Stimulated activated effector memory CD8-positive, alpha-beta T cell treated with anti-CD3 and anti-CD28 coated beads, Interleukin-12 subunit alpha, Interleukin-12 subunit beta, amount 100 ng/mL, for 72 hours (primary cell): Measurements from ENCODE around the gene DYNC1I1.
"Not testable (repeated sequence)": the region's sequence is repeated elsewhere in the genome, so short reads cannot be mapped to it uniquely, and the experiment has no call there.

Experiments used
- ATAC-seq: fragments of 150-1000 bp; cut with Tn5 transposase; 2 replicates; pipeline ENCODE4 v1.10.0; 2021
- DNase-seq, 2 donors: peaks; one replicate each; pipeline ENCODE4 v3.0.0; 2021 to 2022; ENCODE audit warnings: low spot score in 2 of 2
- H3K27ac Mint-ChIP-seq: one replicate; pipeline ENCODE4 v1.8.0; 2022; ENCODE audit warnings: mild to moderate bottlenecking, mixed read lengths
- H3K36me3 Mint-ChIP-seq: one replicate; pipeline ENCODE4 v1.8.0; 2022; ENCODE audit warnings: mild to moderate bottlenecking, mixed read lengths
- H3K4me1 Mint-ChIP-seq: one replicate; pipeline ENCODE4 v1.8.0; 2022; ENCODE audit warnings: mixed read lengths
- H3K4me3 Mint-ChIP-seq: one replicate; pipeline ENCODE4 v1.8.0; 2022; ENCODE audit warnings: mild to moderate bottlenecking, mixed read lengths
- H3K9me3 Mint-ChIP-seq: one replicate; pipeline ENCODE4 v1.8.0; 2022; ENCODE audit warnings: mixed read lengths

DYNC1I1 gene

DNA sequence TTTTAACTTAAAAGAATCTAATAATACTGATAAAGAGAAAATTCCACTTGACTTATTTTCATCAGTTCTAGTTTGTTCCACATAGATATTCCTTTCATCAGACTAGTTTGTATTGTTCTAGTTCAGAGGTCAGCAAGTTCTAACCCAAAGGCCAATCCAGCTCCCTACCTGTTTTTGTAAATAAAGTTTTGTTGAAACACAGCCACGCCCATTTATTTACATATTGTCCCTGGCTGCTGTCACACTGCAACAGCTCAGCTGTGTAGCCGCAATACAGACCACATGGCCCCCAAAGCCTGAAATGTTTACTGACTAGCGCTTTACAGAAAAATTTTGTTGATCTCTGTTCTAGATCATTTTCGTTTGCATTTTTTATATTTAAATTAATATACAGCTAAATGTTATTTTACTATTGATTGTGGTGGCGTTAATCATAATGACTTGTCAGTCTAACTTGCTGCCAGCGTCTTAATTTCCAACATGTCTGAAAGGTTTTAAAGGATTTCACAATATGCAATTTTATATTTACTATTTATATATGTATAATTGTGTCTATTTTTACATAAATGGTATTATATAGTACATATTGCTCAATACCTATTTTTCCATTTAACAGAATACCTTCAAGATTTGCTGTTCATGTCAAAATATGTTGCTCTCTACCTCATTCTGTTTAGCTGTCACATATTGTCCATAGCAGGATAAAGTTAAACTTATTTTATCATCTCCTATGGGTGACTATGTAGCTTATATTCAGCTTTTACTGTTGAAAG is 159.3 kb downstream of the DYNC1I1 start:
- Mint-ChIP-seq H3K27ac (no peak overlapping the region), H3K4me1 (no peaks in the 10 kb centered on the region), H3K9me3 (no peaks in the 10 kb centered on the region), H3K4me3 (no peak overlapping the region), H3K36me3 (no peaks in the 10 kb centered on the region)
- ATAC-seq, result no peak
- DNase-seq, result no peak

GRCh38 chr7:95933618-95934017 is 161.3 kb downstream of the DYNC1I1 start:
- ATAC-seq, result no peak
- no peaks in the 10 kb centered on the region for H3K4me1 Mint-ChIP-seq
- H3K4me3 Mint-ChIP-seq, result no peak overlapping the region
- no peaks in the 10 kb centered on the region for H3K9me3 Mint-ChIP-seq
- no peaks in the 10 kb centered on the region for H3K36me3 Mint-ChIP-seq
- no peak for DNase-seq
- no peak overlapping the region for H3K27ac Mint-ChIP-seq

DNA sequence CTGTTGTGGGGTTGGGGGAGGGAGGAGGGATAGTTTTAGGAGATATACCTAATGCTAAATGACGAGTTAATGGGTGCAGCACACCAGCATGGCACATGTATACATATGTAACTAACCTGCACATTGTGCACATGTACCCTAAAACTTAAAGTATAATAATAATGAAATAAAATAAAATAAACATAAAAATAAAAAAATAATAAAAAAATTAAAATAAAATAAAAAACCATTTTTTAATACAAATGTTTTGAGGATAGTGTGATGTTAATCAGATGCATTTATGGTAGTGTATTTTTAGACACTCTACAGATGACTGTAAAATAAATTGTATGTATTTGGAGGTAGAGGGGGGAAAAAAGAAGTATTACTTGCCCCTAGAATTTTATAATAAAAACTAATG is 172.5 kb downstream of the DYNC1I1 start:
- not testable (repeated sequence) for H3K4me3 Mint-ChIP-seq, H3K4me1 Mint-ChIP-seq, H3K36me3 Mint-ChIP-seq, ATAC-seq, H3K27ac Mint-ChIP-seq, H3K9me3 Mint-ChIP-seq, DNase-seq

DNA sequence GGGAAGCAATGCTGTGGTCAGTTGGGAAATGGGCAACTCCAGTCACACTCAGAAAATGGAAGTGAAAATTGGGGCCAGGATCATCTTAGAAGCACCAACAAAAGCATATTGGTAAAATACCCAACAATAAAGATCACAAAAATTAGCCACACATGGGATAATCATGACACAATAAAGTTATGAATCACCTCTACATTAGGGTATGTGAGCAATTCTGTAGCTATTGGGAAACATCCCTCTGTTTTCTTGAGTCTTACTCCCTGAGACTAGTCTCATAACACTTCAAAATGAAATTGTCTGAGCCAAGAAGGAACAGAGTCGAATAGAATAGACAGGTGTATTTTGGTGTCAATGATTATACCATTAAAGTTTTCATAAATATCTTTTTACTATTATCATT is 178.3 kb downstream of the DYNC1I1 start:
- no peaks in the 10 kb centered on the region for H3K36me3 Mint-ChIP-seq
- DNase-seq, result no peak
- H3K4me1 Mint-ChIP-seq, result no peaks in the 10 kb centered on the region
- no peak for ATAC-seq
- no peak overlapping the region for H3K27ac Mint-ChIP-seq
- H3K4me3 Mint-ChIP-seq, result no peak overlapping the region
- no peaks in the 10 kb centered on the region for H3K9me3 Mint-ChIP-seq

DNA sequence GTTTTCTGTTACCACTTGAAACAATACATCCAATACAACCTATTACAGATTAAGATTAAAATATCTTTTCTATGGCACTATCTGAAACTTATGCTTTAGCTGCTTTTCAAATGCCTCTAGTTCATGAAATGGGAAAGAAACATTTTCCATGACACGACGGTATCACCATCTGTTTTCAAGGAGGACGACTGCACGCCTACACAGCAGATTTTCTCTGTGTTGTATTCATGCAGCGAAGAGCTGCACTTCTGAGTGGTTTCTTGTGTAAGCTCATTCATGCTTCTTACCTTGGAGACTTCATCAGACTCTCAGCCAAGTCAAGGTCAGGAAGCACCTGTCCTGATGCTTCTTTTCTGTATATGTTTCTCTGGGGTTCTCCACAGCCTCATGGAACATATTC is 179.2 kb downstream of the DYNC1I1 start:
- H3K27ac Mint-ChIP-seq, result no peak overlapping the region
- H3K4me3 Mint-ChIP-seq, result no peak overlapping the region
- no peaks in the 10 kb centered on the region for H3K4me1 Mint-ChIP-seq
- H3K9me3 Mint-ChIP-seq, result no peaks in the 10 kb centered on the region
- DNase-seq (no peak), ATAC-seq (no peak)
- no peaks in the 10 kb centered on the region for H3K36me3 Mint-ChIP-seq

- DNase-seq (no peak), ATAC-seq (no peak)
- Mint-ChIP-seq H3K36me3 (no peaks in the 10 kb centered on the region), H3K4me1 (no peaks in the 10 kb centered on the region), H3K9me3 (no peaks in the 10 kb centered on the region), H3K4me3 (no peak overlapping the region), H3K27ac (no peak overlapping the region)
Observed at GRCh38 chr7:95951997-95952795, 179.8 kb downstream of the DYNC1I1 start.

DNA sequence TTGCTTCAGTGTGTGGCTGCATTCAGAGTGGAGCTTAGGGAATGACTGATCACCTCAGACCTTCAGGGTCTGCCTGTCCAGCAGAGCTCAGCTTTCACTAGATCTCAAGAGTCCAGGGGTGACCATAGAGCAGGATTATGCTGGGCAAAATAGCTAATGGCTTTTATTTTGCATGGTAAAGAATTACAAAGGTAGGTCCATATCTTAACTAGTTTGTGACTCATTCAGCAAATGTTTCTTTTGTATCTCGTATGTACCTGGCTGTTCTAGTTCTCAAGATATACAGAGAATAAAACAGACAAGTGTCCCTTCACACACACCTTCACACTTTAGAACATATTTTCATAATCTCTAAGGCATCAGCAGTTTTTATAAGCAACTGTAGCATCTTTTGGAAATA is 180.5 kb downstream of the DYNC1I1 start:
- H3K9me3 Mint-ChIP-seq, result no peaks in the 10 kb centered on the region
- H3K27ac Mint-ChIP-seq, result no peak overlapping the region
- no peak overlapping the region for H3K4me3 Mint-ChIP-seq
- no peaks in the 10 kb centered on the region for H3K4me1 Mint-ChIP-seq
- DNase-seq (no peak), ATAC-seq (peak; percentile 28)
- no peaks in the 10 kb centered on the region for H3K36me3 Mint-ChIP-seq

DNA sequence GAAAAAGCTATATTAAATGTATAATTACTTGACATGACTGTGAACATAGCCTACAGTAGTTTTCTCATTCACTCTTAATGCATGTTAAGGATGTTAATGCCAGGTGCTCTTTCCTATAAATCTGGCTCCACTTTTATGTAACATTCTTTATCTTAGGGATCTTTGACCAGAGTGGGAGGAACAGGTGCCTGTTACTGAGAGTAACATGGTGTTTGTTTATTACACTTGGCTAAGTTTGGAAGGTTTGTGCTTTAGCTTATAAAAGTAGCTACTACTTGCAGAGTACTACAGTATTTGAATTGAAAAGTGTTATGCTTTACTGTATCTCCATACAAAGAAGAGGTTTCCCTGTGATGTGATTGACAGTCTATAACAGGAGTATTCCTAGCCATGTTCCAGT is 183.4 kb downstream of the DYNC1I1 start:
- H3K36me3 Mint-ChIP-seq, result no peaks in the 10 kb centered on the region

GRCh38 chr7:95957510-95957909 is 185.2 kb downstream of the DYNC1I1 start:
- ATAC-seq, result no peak
- DNase-seq, result no peak
- Mint-ChIP-seq H3K36me3 (no peaks in the 10 kb centered on the region), H3K9me3 (no peaks in the 10 kb centered on the region), H3K4me3 (no peak overlapping the region), H3K4me1 (no peaks in the 10 kb centered on the region), H3K27ac (no peak overlapping the region)

More for the DNA sequence above, 183.4 kb downstream of the DYNC1I1 start:
- no peak for DNase-seq
- Mint-ChIP-seq H3K9me3 (no peaks in the 10 kb centered on the region), H3K27ac (no peak overlapping the region), H3K4me3 (no peak overlapping the region), H3K4me1 (no peaks in the 10 kb centered on the region)
- ATAC-seq, result no peak

DNA sequence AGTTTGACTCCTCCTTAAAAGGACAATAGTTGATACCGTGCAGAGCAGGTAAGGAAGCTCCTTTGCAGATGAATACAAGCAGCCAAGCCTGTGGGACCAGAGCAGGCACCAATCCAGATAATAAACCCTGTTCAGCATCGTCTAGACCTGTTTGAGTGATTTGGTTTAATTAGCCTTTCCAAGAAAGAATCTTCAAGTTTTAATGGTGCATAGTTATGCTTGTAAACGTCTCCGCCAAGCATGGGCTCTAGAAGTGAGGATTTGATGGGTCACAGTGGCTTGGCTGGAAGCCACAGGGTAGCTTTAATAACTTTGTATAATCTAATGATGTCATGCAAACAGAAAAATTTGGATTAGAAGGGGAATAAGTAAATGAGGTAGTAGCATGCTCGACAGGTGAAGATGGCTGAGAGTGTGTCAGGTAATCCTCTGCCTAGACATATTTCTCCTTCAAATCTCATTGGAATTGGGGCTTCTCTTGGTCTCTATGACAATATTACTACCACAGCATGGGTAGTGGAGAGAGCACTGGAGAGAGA is 188.4 kb downstream of the DYNC1I1 start:
- H3K9me3 Mint-ChIP-seq, result no peaks in the 10 kb centered on the region
- DNase-seq (no peak), ATAC-seq (no peak)
- H3K36me3 Mint-ChIP-seq, result no peaks in the 10 kb centered on the region
- no peak overlapping the region for H3K27ac Mint-ChIP-seq
- no peak overlapping the region for H3K4me3 Mint-ChIP-seq
- H3K4me1 Mint-ChIP-seq, result no peaks in the 10 kb centered on the region

DNA sequence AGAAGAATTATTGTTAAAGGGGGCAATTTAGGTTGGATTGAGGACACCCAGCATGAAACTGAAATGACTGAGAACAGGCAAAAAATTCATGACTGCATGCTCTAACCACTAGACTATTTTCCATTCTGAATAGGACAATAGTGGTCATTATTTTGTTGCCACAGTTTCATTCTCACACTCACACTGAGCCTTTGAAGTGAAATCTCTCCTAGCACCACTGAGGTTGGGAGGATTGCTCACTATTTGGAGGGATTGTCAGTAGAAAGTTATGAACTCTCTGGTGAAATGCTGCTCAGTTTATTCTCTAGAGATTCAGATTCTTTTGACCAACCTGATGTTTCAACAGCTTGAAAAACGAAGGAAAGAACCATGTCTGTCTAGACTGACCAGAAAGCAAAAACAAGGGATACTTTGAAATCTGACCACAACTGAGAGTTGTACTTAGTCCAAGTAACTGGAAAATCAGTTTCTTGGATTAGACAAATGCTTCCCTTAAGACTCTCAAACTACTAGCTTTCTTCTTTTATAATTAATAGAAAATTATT is 191.2 kb downstream of the DYNC1I1 start:
- no peak for ATAC-seq
- Mint-ChIP-seq H3K36me3 (no peaks in the 10 kb centered on the region), H3K4me1 (no peaks in the 10 kb centered on the region), H3K27ac (no peak overlapping the region), H3K4me3 (no peak overlapping the region), H3K9me3 (no peaks in the 10 kb centered on the region)
- DNase-seq, result no peak

- H3K4me1 Mint-ChIP-seq, result no peaks in the 10 kb centered on the region
- no peaks in the 10 kb centered on the region for H3K9me3 Mint-ChIP-seq
- H3K36me3 Mint-ChIP-seq, result no peaks in the 10 kb centered on the region
- ATAC-seq, result no peak
- DNase-seq, result no peak
- H3K27ac Mint-ChIP-seq, result no peak overlapping the region
- H3K4me3 Mint-ChIP-seq, result no peak overlapping the region
Observed at GRCh38 chr7:95971716-95972115, 199.4 kb downstream of the DYNC1I1 start.

- Mint-ChIP-seq H3K4me3 (no peak overlapping the region), H3K4me1 (no peaks in the 10 kb centered on the region), H3K36me3 (no peaks in the 10 kb centered on the region), H3K27ac (no peak overlapping the region), H3K9me3 (no peaks in the 10 kb centered on the region)
- DNase-seq (no peak), ATAC-seq (no peak)
Observed at GRCh38 chr7:95972523-95972922, 200.2 kb downstream of the DYNC1I1 start.

DNA sequence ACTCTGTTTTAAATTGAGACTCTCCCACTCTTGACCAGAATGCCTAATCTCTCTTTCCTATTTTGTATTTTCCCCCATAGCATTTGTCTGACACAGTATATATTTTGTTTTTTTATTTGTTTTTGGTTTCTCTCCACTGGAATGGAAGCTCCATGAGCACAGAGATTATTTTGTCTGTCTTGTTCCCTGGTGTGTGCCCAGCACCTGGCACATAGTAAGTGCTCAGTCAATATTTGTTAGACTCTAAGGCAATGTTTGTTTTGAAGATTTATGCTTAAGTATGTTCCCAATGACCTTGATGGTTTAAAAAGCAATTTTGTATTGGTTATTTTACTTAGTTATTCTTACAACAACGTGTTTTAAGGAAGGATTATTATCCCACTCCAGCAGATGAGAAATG is 201.8 kb downstream of the DYNC1I1 start:
- Mint-ChIP-seq H3K9me3 (no peaks in the 10 kb centered on the region), H3K4me3 (no peak overlapping the region), H3K4me1 (no peaks in the 10 kb centered on the region), H3K36me3 (no peaks in the 10 kb centered on the region), H3K27ac (no peak overlapping the region)
- ATAC-seq, result no peak
- no peak for DNase-seq

DNA sequence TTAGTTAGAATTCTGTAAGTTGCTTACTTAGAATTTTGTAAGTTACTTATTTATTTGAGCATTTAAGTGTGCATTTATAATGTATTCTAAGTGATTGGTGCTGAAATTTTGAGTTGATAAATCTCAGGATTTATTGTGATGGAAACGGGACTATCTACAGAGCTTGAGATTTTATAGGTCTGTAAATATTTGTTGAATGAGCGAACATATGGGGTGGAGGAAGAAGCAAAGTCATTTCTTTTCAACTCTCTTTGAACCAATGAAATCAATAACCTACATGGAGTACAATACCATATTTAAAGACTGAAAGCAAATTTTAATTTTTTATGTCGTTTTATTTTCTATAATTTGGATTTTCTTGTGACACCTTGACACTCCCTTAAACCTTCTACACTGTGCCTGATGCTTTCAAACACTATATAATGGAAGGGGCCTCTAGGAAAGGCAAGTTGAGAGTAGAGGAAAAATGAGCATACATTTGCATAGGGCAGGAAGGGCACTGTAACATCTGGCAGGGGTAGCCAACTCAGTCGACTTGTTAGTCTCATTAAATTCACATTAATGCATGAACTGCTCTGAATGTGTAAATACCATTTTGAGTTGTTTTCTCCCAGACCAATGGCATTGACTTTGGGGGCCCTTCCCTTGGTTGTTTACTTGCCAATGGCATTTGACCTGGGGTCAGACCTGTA is 204.2 kb downstream of the DYNC1I1 start:
- no peak for DNase-seq
- Mint-ChIP-seq H3K36me3 (no peaks in the 10 kb centered on the region), H3K4me1 (no peaks in the 10 kb centered on the region), H3K4me3 (no peak overlapping the region), H3K27ac (no peak overlapping the region), H3K9me3 (no peaks in the 10 kb centered on the region)
- no peak for ATAC-seq
